KOPT-K1 (cell line): ENCODE measurements around the gene BBX.

Experiments
- H3K27ac ChIP-seq: fragments of 200-600 bp; sonication (generic); 2 replicates; pipeline ENCODE4 v1.5.1; 2016; ENCODE audit warnings: antibody characterized with exemption, mild to moderate bottlenecking, low read depth, low read length; ENCODE audit not compliant: poor library complexity, severe bottlenecking
- H3K36me3 ChIP-seq: fragments of 200-600 bp; sonication (generic); 2 replicates; pipeline ENCODE4 v1.5.1; 2017; ENCODE audit warnings: antibody characterized with exemption, mild to moderate bottlenecking, low read length, moderate library complexity; ENCODE audit not compliant: insufficient read depth
- H3K9me3 ChIP-seq: fragments of 200-600 bp; sonication (generic); 2 replicates; pipeline ENCODE4 v1.5.1; 2017; ENCODE audit warnings: antibody characterized with exemption, low read length, mild to moderate bottlenecking; ENCODE audit not compliant: insufficient read depth, poor library complexity, severe bottlenecking

Gene BBX

GRCh38 chr3:107523539-107524325, 970 bp downstream of the BBX start:
- H3K9me3 ChIP-seq = no peaks in the 10 kb centered on the region
- no peaks in the 10 kb centered on the region for H3K36me3 ChIP-seq
- H3K27ac ChIP-seq = peak overlapping the region; percentile 69

- H3K27ac ChIP-seq = peak overlapping the region; percentile 69
- H3K9me3 ChIP-seq = no peaks in the 10 kb centered on the region
- no peaks in the 10 kb centered on the region for H3K36me3 ChIP-seq
Observed at GRCh38 chr3:107524326-107524840, 1.6 kb downstream of the BBX start.

GRCh38 chr3:107524841-107525643, 2.3 kb downstream of the BBX start:
- no peaks in the 10 kb centered on the region for H3K36me3 ChIP-seq
- H3K27ac ChIP-seq = peak overlapping the region; percentile 69
- no peaks in the 10 kb centered on the region for H3K9me3 ChIP-seq

GRCh38 chr3:107525644-107526305, 3.0 kb downstream of the BBX start:
- Histone ChIP-seq H3K9me3 (no peaks in the 10 kb centered on the region), H3K36me3 (no peaks in the 10 kb centered on the region), H3K27ac (peak overlapping the region; percentile 69)

- Histone ChIP-seq H3K9me3 (no peaks in the 10 kb centered on the region), H3K36me3 (no peaks in the 10 kb centered on the region), H3K27ac (no peak overlapping the region)
Observed at GRCh38 chr3:107531917-107532469, 9.2 kb downstream of the BBX start.

- Histone ChIP-seq H3K9me3 (no peaks in the 10 kb centered on the region), H3K27ac (no peak overlapping the region), H3K36me3 (no peaks in the 10 kb centered on the region)
Observed at GRCh38 chr3:107540857-107541256, 18.1 kb downstream of the BBX start.

GRCh38 chr3:107542665-107543064, 19.9 kb downstream of the BBX start:
- no peak overlapping the region for H3K27ac ChIP-seq
- H3K36me3 ChIP-seq = no peaks in the 10 kb centered on the region

GRCh38 chr3:107543666-107544065, 20.9 kb downstream of the BBX start:
- H3K27ac ChIP-seq = no peak overlapping the region
- H3K36me3 ChIP-seq = no peaks in the 10 kb centered on the region
- H3K9me3 ChIP-seq = no peaks in the 10 kb centered on the region

More at GRCh38 chr3:107542665-107543064, 19.9 kb downstream of the BBX start:
- no peaks in the 10 kb centered on the region for H3K9me3 ChIP-seq

- H3K9me3 ChIP-seq = no peaks in the 10 kb centered on the region
- H3K36me3 ChIP-seq = no peaks in the 10 kb centered on the region
- no peak overlapping the region for H3K27ac ChIP-seq
Observed at GRCh38 chr3:107545680-107546120, 22.9 kb downstream of the BBX start.

- H3K27ac ChIP-seq = no peak overlapping the region
- H3K9me3 ChIP-seq = no peaks in the 10 kb centered on the region
Observed at GRCh38 chr3:107548601-107549000, 25.8 kb downstream of the BBX start.

GRCh38 chr3:107555359-107555758, 32.6 kb downstream of the BBX start:
- no peak overlapping the region for H3K27ac ChIP-seq
- H3K36me3 ChIP-seq = no peaks in the 10 kb centered on the region
- H3K9me3 ChIP-seq = no peaks in the 10 kb centered on the region

More at GRCh38 chr3:107548601-107549000, 25.8 kb downstream of the BBX start:
- H3K36me3 ChIP-seq = no peaks in the 10 kb centered on the region

- H3K9me3 ChIP-seq = no peaks in the 10 kb centered on the region
- no peak overlapping the region for H3K27ac ChIP-seq
- H3K36me3 ChIP-seq = no peaks in the 10 kb centered on the region
Observed at GRCh38 chr3:107557743-107558142, 35.0 kb downstream of the BBX start.

- Histone ChIP-seq H3K36me3 (no peaks in the 10 kb centered on the region), H3K27ac (no peak overlapping the region), H3K9me3 (no peaks in the 10 kb centered on the region)
Observed at GRCh38 chr3:107560166-107560565, 37.4 kb downstream of the BBX start.

- H3K27ac ChIP-seq = no peak overlapping the region
- H3K9me3 ChIP-seq = no peaks in the 10 kb centered on the region
- no peaks in the 10 kb centered on the region for H3K36me3 ChIP-seq
Observed at GRCh38 chr3:107561980-107562379, 39.2 kb downstream of the BBX start.
